GM10266 (cell line): ENCODE data around the gene OR2K2.
"Not testable (repeated sequence)": the region's sequence is repeated elsewhere in the genome, so short reads cannot be mapped to it uniquely, and the experiment has no call there.

Experiments
- DNase-seq: peaks from one replicate; pipeline ENCODE4 v3.0.0; 2012; ENCODE audit errors: extremely low spot score
- TF ChIP-seq, protein P1 (sequence below): IDR thresholded peaks from 2 replicates; pipeline ENCODE4 v1.5.1; 2012; ENCODE audit warnings: mild to moderate bottlenecking, low read depth; ENCODE audit not compliant: control insufficient read depth, insufficient read depth; ENCODE audit errors: missing control alignments

Gene OR2K2

DNA sequence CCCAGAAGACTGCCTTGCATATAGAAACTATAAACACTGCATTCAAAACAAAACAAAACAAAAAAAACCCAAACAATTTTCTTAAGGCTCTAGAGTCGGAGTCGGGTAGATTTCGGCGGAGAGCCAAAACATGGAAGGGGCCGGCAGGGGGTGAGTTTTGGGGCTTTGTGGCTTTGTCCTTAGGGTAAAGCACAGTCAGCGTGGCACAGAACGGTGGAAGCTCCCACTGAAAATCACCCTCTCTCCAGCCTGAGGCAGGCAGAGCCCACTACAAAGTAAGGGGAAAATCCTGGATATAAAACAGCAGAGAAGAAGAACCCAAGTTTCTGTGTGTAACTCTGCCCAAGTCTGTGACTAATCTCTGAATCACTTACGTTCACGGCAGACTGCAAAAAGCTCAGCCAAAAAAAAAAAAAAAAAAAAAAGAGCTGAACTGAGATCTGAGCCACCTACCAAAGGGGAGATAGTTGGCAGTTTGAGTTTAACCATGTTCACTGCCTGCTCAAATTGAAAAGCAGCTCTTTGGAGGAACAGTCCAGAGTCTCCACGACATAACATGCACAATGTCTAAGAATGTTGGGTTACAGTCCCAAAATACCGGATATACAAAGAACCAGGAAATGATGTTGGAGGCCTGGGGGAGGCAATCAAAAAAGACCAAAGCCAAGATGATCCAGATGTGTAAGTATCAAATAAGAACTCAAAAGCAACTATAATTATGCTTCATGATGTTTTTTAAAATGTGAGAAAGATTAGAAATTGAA, 26.6 kb upstream of the OR2K2 start:
- DNase-seq: no peak
- TF ChIP-seq, protein P1, sequence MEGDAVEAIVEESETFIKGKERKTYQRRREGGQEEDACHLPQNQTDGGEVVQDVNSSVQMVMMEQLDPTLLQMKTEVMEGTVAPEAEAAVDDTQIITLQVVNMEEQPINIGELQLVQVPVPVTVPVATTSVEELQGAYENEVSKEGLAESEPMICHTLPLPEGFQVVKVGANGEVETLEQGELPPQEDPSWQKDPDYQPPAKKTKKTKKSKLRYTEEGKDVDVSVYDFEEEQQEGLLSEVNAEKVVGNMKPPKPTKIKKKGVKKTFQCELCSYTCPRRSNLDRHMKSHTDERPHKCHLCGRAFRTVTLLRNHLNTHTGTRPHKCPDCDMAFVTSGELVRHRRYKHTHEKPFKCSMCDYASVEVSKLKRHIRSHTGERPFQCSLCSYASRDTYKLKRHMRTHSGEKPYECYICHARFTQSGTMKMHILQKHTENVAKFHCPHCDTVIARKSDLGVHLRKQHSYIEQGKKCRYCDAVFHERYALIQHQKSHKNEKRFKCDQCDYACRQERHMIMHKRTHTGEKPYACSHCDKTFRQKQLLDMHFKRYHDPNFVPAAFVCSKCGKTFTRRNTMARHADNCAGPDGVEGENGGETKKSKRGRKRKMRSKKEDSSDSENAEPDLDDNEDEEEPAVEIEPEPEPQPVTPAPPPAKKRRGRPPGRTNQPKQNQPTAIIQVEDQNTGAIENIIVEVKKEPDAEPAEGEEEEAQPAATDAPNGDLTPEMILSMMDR: no peak

DNA sequence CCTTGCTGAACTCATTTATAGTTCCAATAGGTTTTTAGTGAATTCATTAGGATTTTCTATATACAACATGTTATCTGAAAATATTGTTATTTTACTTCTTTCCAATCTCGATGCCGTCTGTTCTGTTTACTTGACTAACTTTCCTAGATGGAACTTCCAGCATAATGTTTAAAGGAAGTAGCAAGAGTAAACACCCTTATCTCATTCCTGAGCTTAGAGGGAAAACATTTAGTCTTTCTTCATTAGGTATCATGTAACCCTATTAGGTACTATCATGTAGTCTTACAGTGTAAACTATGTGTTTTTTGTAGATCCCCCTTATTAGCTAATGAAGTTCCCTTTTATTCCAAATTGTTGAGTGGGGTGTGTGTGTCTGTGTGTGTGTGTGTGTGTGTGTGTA, 22.5 kb upstream of the OR2K2 start:
- TF ChIP-seq, protein P1: no peak
- no peak for DNase-seq

DNA sequence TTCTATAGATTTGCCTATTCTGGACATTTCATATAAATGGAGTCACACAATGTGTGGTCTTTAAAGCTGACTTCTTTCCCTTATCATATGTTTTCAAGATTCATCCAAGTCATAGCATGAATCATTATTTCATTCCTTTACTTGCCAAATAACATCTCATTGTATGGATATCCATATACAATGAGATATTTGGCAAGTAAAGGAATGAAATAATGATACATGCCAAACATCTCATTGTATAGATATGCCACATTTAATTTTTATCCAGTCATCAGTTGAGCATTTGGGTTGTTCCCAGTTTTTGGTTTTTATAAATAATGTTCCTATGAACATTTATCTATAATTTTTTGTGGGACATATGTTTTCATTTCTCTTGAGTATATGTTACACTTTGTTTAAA, 20.5 kb upstream of the OR2K2 start:
- TF ChIP-seq, protein P1: no peak
- DNase-seq: no peak

DNA sequence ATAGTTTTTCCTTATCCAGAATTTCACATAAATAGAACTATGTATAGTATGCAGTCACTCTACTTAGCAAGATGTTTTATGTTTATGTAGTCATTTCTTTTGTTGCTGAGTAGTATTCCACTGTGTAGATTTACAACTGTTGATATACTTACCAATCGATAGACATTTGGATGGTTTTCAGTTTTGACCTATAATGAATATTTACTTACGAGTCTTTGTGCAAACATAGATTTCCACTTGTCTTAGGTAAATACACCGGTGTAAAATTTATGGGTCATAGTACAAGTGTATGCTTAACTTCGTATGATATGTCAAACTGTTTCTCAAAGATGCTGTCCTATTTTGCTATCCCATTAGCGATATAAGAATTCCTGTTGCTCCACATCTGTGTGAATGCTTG, 19.7 kb upstream of the OR2K2 start:
- TF ChIP-seq, protein P1: no peak
- no peak for DNase-seq

DNA sequence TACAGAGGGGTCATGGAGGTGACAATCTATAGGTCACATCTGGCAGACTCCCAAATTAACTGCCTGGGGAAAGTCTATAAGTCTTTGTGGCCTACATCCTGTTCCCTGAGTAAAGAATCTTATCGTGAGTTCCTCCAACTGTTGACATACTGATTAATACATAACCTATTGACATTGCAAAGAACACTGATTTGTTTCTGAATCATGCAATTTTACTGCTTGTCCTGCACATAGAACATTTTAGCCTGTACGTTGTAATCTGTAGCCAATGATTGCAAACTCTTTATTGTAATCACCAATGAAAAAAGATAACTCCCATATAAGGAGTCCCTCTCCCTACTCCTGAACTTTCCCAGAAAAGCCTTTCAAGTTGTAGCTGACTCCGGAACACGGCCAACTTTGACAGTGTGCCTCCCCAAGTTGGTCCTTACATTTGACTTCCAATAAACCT, 18.8 kb upstream of the OR2K2 start:
- TF ChIP-seq, protein P1: no peak
- no peak for DNase-seq

DNA sequence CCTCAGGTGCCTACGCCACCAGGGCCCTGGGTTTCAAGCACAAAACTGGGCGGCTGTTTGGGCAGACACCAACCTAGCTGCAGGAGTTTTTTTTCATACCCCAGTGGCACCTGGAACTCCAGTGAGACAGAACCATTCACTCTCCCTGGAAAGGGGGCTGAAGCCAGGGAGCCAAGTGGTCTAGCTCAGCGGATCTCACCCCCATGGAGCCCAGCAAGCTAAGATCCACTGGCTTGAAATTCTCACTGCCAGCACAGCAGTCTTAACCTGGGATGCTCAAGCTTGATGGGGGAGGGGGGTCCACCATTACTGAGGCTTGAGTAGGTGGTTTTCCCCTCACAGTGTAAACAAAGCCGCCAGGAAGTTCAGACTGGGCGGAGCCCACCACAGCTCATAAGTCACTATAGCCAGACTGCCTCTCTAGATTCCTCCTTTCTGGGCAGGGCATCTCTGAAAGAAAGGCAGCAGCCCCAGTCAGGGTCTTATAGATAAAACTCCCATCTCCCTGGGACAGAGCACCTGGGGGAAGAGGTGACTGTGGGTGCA, 4.4 kb upstream of the OR2K2 start:
- not testable (repeated sequence) for DNase-seq

DNA sequence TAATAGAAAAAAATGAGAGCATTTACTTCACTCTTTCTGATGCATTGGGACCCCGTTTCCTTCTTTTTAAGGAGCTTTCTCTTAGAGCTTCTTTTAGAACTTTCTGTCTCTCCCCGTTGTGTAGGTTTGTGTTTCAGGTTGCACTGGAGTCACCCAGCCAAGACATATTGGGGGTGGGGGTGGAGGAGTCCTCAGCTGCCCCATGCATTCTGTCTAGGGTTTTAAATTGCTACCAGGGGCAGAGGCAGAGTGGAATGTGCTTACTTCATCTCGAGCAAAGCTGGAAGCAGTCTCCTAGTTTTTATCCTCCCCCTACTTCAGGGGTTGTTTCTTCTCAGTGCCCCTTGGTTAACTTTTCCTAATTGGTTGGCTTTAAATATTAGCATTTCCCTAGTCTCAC, 9.4 kb downstream of the OR2K2 start:
- no peak for DNase-seq
- TF ChIP-seq, protein P1: no peak

DNA sequence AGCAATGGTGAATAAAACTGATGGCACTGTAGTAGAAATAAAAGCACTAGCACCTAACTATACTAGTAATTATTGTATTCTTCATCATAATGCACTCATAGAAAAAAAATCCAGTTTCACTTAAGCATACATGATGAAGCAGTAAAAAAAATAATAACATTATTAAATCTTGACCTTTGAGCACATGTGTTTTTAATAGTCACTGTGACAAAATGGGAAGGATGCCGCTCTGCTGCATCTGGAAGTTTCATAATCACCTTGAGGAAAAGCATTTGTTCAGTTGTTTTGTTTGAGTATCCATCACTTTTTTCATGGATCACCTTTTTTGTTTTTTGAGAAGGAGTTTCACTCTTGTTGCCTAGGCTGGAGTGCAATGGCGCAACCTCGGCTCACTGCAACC, 13.2 kb downstream of the OR2K2 start:
- TF ChIP-seq, protein P1: no peak
- no peak for DNase-seq
